Measurements from ENCODE around the gene OR2D2.
"Not testable (repeated sequence)": the region's sequence is repeated elsewhere in the genome, so short reads cannot be mapped to it uniquely, and the experiment has no call there.

The OR2D2 gene

GRCh38 chr11:6892400-6892799 lies at the start of gene OR2D2:
Gene OR2D2, minus strand, starts transcription at chr11:6892500. Its CDS starts 0 bp downstream, at chr11:6892500.
- DNase-seq (ENCODE audit: low read depth, low spot score): no peak
- no peak within 1 kb of the TSS for H3K27ac ChIP-seq

GRCh38 chr11:6941970-6942369 lies 49.7 kb upstream of the OR2D2 start:
- no peak for DNase-seq (ENCODE audit: low read depth, low spot score)

GRCh38 chr11:6932145-6932544 lies 39.8 kb upstream of the OR2D2 start:
- DNase-seq (ENCODE audit: low read depth, low spot score): no peak
- no peak overlapping the region for H3K27ac ChIP-seq

More at GRCh38 chr11:6941970-6942369, 49.7 kb upstream of the OR2D2 start:
- no peak overlapping the region for H3K27ac ChIP-seq

GRCh38 chr11:6931146-6931713 lies 38.9 kb upstream of the OR2D2 start:
- DNase-seq (ENCODE audit: low read depth, low spot score): no peak
- H3K27ac ChIP-seq: no peak overlapping the region

GRCh38 chr11:6928916-6929315 lies 36.6 kb upstream of the OR2D2 start:
- no peak overlapping the region for H3K27ac ChIP-seq
- no peak for DNase-seq (ENCODE audit: low read depth, low spot score)

- peak overlapping the region; percentile 79 for H3K27ac ChIP-seq
- no peak for DNase-seq (ENCODE audit: low read depth, low spot score)
These were observed 34.8 kb upstream of the OR2D2 start for GRCh38 chr11:6927030-6927617.

GRCh38 chr11:6926208-6927029 lies 34.1 kb upstream of the OR2D2 start, which contains the start of gene ZNF215:
Gene ZNF215, plus strand, starts transcription at chr11:6926426. Its CDS starts 5,847 bp downstream, at chr11:6932273.
- peak within 1 kb of the TSS; percentile 79 for H3K27ac ChIP-seq
- no peak for DNase-seq (ENCODE audit: low read depth, low spot score)

GRCh38 chr11:6925636-6926207 lies 33.4 kb upstream of the OR2D2 start:
- no peak for DNase-seq (ENCODE audit: low read depth, low spot score)
- H3K27ac ChIP-seq: peak overlapping the region; percentile 79

- peak overlapping the region; percentile 79 for H3K27ac ChIP-seq
- DNase-seq (ENCODE audit: low read depth, low spot score): no peak
These were observed 32.8 kb upstream of the OR2D2 start for GRCh38 chr11:6925007-6925577.

GRCh38 chr11:6920702-6921101 lies 28.4 kb upstream of the OR2D2 start, which contains the start of gene OR2D3:
Gene OR2D3, plus strand, starts transcription at chr11:6921002. Its CDS starts 0 bp downstream, at chr11:6921002.
- no peak for DNase-seq (ENCODE audit: low read depth, low spot score)
- H3K27ac ChIP-seq: no peak within 1 kb of the TSS

- H3K27ac ChIP-seq: no peak overlapping the region
- DNase-seq (ENCODE audit: low read depth, low spot score): no peak
These were observed 27.4 kb upstream of the OR2D2 start for GRCh38 chr11:6919698-6920097.

- no peak for DNase-seq (ENCODE audit: low read depth, low spot score)
- H3K27ac ChIP-seq: no peak overlapping the region
These were observed 19.6 kb upstream of the OR2D2 start for GRCh38 chr11:6911948-6912347.

GRCh38 chr11:6911378-6911777 lies 19.1 kb upstream of the OR2D2 start:
- H3K27ac ChIP-seq: no peak overlapping the region
- DNase-seq (ENCODE audit: low read depth, low spot score): no peak

- not testable (repeated sequence) for DNase-seq (ENCODE audit: low read depth, low spot score); H3K27ac ChIP-seq
These were observed 12.5 kb upstream of the OR2D2 start for GRCh38 chr11:6904804-6905203.

GRCh38 chr11:6900327-6900999 lies 8.2 kb upstream of the OR2D2 start:
- no peak overlapping the region for H3K27ac ChIP-seq
- no peak for DNase-seq (ENCODE audit: low read depth, low spot score)

GRCh38 chr11:6898911-6899310 lies 6.6 kb upstream of the OR2D2 start:
- DNase-seq (ENCODE audit: low read depth, low spot score): no peak
- no peak overlapping the region for H3K27ac ChIP-seq

GRCh38 chr11:6895010-6895409 lies 2.7 kb upstream of the OR2D2 start:
- no peak overlapping the region for H3K27ac ChIP-seq
- no peak for DNase-seq (ENCODE audit: low read depth, low spot score)

- DNase-seq (ENCODE audit: low read depth, low spot score): no peak
- H3K27ac ChIP-seq: no peak overlapping the region
These were observed 1.8 kb upstream of the OR2D2 start for GRCh38 chr11:6894097-6894496.

- no peak for DNase-seq (ENCODE audit: low read depth, low spot score)
- no peak overlapping the region for H3K27ac ChIP-seq
These were observed 2.5 kb downstream of the OR2D2 start for GRCh38 chr11:6889835-6890234.

- H3K27ac ChIP-seq: no peak overlapping the region
- DNase-seq (ENCODE audit: low read depth, low spot score): no peak
These were observed 3.5 kb downstream of the OR2D2 start for GRCh38 chr11:6888830-6889229.
